HL-60 (cell line): Measurements from ENCODE around the gene ABCG4.

ENCODE experiments used
- GABPA ChIP-seq: IDR thresholded peaks from 2 replicates; pipeline ENCODE4 v1.6.1; 2012; ENCODE audit warnings: low read depth
- POLR2AphosphoS5 ChIP-seq: IDR thresholded peaks from 2 replicates; pipeline ENCODE4 v1.6.1; 2012; ENCODE audit warnings: low read depth
- SPI1 ChIP-seq: IDR thresholded peaks from 2 replicates; pipeline ENCODE4 v1.6.1; 2012; ENCODE audit warnings: low read depth, mild to moderate bottlenecking, borderline replicate concordance
- TF ChIP-seq, protein P1 (sequence below): IDR thresholded peaks from one replicate; pipeline ENCODE4 v1.5.1; 2011; ENCODE audit warnings: low read length, control low read depth, inconsistent platforms; ENCODE audit not compliant: insufficient read depth
- TF ChIP-seq, protein P2 (sequence below): IDR thresholded peaks from 2 replicates; pipeline ENCODE4 v1.6.1; 2012; ENCODE audit warnings: low read depth; ENCODE audit not compliant: insufficient replicate concordance

DNA sequence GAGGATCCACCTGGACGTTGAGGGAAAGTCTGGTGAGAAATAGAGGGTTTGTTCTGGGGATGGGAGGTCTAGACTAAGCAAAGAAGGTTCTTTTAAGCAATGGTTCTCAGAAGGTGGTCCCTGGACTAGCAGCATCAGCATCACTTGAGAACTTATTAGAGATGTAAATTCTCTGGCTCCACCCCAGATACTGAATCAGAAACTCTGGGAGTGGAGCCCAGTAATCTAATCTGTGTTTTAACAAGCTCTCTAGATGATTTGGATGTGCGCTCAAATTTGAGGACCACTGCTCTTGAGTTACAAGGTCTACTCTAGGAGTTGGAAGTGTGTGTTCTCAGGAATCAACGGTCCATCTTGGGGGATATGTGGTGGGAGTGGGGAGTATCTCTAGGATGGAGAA, 3.3 kb upstream of the ABCG4 start:
- TF ChIP-seq, protein P1, sequence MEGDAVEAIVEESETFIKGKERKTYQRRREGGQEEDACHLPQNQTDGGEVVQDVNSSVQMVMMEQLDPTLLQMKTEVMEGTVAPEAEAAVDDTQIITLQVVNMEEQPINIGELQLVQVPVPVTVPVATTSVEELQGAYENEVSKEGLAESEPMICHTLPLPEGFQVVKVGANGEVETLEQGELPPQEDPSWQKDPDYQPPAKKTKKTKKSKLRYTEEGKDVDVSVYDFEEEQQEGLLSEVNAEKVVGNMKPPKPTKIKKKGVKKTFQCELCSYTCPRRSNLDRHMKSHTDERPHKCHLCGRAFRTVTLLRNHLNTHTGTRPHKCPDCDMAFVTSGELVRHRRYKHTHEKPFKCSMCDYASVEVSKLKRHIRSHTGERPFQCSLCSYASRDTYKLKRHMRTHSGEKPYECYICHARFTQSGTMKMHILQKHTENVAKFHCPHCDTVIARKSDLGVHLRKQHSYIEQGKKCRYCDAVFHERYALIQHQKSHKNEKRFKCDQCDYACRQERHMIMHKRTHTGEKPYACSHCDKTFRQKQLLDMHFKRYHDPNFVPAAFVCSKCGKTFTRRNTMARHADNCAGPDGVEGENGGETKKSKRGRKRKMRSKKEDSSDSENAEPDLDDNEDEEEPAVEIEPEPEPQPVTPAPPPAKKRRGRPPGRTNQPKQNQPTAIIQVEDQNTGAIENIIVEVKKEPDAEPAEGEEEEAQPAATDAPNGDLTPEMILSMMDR: no peak
- TF ChIP-seq, protein P2, sequence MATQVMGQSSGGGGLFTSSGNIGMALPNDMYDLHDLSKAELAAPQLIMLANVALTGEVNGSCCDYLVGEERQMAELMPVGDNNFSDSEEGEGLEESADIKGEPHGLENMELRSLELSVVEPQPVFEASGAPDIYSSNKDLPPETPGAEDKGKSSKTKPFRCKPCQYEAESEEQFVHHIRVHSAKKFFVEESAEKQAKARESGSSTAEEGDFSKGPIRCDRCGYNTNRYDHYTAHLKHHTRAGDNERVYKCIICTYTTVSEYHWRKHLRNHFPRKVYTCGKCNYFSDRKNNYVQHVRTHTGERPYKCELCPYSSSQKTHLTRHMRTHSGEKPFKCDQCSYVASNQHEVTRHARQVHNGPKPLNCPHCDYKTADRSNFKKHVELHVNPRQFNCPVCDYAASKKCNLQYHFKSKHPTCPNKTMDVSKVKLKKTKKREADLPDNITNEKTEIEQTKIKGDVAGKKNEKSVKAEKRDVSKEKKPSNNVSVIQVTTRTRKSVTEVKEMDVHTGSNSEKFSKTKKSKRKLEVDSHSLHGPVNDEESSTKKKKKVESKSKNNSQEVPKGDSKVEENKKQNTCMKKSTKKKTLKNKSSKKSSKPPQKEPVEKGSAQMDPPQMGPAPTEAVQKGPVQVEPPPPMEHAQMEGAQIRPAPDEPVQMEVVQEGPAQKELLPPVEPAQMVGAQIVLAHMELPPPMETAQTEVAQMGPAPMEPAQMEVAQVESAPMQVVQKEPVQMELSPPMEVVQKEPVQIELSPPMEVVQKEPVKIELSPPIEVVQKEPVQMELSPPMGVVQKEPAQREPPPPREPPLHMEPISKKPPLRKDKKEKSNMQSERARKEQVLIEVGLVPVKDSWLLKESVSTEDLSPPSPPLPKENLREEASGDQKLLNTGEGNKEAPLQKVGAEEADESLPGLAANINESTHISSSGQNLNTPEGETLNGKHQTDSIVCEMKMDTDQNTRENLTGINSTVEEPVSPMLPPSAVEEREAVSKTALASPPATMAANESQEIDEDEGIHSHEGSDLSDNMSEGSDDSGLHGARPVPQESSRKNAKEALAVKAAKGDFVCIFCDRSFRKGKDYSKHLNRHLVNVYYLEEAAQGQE: no peak
- TF ChIP-seq POLR2AphosphoS5 (no peak), GABPA (no peak), SPI1 (no peak)
